RPMI8226 (cell line): Measurements from ENCODE around the gene BLID.

ENCODE experiments used
- DNase-seq: peaks from one replicate; pipeline ENCODE4 v3.0.0-alpha.2; 2015

The BLID gene

GRCh38 chr11:122138744-122139594, 23.0 kb upstream of the BLID start:
- DNase-seq, result no peak

DNA sequence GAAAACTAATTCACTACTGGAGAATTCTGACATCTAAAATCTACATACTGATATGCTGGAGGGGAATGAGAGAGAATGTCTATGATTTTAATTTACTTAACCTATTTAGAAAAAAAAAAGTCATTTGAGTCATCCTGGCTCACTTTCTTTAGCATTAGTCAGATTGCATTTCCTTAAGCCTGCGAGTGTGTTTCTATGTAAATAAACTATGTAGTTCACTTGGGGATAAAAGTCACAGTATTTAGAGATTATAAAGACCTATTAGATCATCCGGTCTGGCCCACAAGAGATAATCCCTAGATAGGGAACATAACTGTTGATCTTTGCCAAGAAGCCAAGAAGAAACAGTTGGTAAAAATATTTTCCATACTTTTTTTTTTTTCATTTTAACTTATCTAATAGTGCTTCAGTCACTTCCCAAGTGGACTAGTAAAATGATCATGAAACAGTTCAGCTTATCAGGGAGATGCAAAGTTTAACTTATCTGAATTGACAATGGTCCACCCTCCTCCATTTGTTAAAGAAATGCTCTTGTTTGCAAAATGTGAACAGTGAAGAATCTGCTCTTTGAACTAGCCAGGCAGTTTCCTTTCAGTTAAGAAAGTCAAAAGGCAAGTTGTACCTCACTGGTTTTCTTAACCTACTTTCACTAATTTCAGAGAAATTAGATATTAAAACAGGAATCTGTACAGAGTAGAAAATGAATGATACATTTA, 21.2 kb upstream of the BLID start:
- DNase-seq, result no peak

DNA sequence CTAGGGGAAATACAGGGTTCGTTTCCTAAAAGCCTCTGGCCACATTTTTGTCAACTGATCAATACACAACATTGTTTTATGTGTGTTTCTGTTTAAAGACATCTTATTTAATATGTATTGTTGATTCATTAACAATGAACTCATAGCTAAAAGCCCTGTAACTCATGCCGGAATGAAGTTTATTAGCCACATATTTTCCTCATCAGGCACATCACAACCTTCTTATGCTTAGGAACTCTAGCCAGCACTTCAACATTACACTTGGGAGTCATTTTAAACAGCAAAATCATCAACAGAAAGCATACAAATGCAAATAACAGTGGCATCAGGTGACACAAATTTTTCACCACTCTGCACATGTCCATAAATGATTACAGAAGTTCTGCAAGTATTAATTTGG, 15.1 kb upstream of the BLID start:
- DNase-seq, result no peak

DNA sequence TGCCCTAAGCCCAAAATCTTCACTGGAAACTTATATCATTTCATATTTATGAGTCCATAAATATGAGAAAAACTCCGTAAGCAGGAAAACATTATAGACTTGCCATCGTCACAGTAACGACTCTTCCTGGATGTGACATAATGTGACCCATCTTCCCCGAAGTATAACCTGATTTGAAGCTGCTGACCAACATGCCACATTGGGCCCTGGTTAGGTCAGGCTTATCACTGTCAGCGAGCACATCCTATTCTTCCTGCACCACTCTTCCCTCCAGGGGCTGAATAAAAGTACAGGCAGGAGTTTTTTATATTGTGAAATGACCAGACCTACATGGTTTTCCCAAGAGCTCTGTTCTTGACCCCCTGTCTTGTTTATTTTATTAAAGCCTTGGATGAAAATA, 12.1 kb upstream of the BLID start:
- no peak for DNase-seq

DNA sequence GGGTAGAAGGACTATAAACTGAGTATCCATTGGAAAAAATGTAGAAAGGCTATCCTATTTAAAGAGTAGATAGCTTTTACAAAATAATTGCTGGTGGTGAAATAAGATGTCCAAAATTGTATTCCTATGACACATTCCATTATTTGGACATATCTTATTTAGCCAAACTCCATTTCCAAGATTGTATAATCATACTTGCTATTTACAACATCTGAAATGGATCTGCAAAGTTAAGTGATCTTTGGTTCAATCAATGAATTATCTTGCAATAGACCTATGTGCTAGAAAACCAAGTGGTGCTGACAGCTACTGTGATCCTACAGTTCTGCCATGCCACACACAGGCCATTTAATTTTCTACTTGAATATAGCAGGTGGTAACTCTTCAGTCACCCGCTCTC, 11.0 kb upstream of the BLID start:
- DNase-seq, result no peak

GRCh38 chr11:122126024-122126688, 10.1 kb upstream of the BLID start:
- DNase-seq, result no peak

DNA sequence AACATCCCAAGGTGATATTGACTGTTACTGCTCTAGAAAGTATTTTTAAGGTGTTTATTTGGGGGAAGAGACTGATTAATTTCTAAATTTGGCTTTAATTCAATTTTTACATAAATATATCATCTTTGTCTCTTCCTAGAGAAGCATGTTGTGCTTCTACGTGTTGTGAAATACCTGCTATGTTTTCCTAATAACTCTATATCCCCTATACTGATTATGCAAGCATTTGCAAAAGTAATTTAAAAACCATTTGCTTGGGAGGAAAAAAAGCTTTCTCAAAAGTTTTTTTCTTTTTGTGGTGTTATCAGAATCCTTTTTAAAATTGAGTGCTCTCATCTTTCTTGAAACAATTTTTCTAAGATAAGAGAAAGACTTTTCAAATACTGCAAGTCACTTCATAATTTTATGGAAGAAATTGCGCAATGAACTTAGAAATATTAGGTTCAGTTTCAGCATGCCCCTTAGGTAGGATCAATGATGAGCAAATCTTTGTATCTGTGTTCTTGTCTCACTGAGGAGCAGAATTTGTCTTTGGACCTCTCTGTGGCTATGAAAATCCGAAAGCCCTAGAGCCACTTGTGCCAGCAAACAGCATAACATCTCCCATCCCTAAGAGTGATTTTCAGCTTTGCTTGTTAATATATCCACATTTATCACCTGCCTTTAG, 7.4 kb upstream of the BLID start:
- no peak for DNase-seq

DNA sequence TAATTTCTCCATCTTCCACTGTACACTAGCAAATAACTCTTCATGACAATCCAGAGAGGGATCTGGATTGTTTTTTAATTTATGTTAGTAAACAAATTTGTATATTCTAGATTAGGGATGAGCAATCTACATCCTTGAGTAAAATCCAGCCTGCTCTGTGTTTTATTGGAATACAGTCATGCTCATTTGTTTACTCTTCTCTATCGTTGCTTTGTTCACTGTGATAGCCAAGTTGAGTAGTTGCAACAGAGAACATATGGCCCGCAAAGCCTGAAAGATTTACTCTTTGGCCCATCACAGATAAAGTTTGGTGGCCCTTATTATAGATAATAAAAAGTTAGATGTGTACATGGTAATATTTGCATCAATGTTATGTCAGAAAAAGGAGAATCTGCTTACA, 6.2 kb upstream of the BLID start:
- DNase-seq, result no peak

- no peak for DNase-seq
These were observed 4.1 kb upstream of the BLID start for GRCh38 chr11:122120096-122120495.

DNA sequence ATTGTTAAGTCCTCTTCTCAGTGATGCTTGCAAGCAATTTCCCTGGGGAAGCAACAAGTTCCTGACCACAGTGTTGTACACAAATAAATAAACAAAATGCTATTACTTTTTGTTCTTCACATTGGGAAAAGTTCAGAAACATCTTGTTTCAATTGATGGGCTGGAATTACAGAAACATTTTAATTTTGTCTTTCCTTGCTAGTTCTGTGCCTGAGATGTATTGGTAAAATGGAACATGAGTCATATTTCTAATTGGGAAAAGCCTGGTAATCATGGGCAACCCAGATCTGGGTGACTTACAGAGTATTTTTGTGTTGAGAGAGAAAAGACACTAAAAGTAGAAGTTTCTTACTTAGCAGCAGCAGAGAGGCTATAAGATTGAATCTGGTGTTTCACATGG, 576 bp upstream of the BLID start:
- no peak for DNase-seq

GRCh38 chr11:122114976-122115375, 1.0 kb downstream of the BLID start:
- DNase-seq, result no peak

GRCh38 chr11:122113836-122114825, 1.9 kb downstream of the BLID start:
- DNase-seq, result no peak

- no peak for DNase-seq
These were observed 3.3 kb downstream of the BLID start for GRCh38 chr11:122112470-122113365.

DNA sequence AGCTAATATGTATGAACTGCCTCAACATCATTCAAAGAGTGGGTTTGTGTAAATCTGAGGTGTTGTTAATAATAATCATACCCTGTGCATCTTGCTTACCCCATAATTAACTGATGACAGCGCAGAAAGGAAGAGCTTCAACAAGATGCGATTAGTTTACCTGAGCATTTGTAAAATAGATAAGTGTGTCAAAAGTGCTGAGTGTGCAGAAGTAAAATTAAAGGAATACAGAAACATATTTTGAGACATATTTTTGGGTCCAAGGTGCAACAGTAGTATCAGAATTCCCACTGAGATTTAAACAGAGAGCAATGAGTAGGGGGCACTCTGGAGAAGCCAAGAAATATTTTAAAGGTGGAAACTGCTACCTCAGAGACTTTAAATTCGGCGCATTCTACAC, 6.1 kb downstream of the BLID start:
- no peak for DNase-seq

DNA sequence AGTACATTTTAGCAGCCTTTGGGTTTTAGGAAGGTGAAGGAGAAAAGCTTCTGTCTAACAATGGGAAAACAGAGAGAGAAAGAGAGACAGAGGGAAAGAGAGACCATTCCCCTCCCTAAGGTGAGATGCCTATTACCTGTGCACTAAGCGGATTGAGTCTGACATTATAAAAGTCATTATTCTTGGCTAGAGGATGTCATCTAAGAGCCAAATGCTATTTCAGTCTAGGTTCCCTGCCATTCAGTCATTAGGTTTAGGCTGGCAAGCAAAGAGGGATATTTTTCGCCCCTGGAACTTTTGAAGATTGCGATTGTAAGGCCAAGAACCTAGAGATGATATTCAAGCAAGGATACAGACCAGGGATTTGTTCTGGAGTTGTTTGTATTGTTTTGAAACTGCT, 7.2 kb downstream of the BLID start:
- no peak for DNase-seq

DNA sequence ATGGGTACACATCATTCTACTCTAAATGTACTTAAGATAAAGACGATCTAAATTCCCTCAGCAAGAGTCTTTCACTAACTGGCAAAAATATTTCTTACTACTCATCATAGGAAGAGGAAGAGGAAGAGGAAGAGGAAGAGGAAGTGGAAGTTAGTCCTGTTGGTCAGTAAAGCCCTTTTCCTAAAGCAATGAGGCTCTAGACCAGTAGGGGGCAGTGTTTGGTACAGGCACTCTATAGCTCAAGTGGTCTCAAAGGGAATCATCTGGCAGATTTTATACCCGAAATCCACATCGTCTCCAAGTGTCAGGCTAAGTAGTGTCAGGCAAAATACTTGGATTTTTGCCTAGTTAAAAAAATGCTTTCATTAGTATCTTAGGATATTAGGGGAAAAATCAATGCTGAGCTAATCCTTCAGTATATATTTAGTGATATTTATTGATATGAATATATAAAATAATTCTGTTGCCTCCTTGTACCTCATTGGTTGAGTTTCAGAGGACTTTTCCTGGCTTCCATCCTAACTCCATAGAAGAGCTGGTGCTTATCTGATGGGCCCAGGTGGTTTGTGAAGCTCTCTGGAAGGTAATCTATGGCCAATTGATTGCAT, 7.7 kb downstream of the BLID start:
- DNase-seq, result peak; percentile 12

DNA sequence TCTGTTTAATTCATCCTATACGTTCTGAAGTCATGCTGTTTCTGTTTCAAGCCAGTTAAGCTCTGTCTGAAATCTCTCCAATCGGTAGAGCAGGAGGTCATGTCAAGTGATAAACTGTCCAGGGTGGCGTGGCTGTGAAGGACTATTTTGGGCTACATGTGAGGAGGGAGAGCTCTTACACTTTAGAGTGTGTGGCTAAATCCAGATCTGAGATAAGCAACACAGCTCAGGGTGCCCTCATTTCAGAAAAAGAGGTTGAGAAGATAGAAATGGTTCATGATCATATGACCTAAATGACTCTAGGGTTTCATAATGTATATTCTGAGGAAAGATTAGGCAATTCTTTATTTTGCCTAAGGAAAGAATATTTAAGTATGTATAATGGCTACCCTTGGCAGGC, 8.4 kb downstream of the BLID start:
- no peak for DNase-seq

GRCh38 chr11:122107045-122107444, 9.0 kb downstream of the BLID start:
- no peak for DNase-seq

GRCh38 chr11:122105044-122105758, 10.8 kb downstream of the BLID start:
- DNase-seq, result no peak

DNA sequence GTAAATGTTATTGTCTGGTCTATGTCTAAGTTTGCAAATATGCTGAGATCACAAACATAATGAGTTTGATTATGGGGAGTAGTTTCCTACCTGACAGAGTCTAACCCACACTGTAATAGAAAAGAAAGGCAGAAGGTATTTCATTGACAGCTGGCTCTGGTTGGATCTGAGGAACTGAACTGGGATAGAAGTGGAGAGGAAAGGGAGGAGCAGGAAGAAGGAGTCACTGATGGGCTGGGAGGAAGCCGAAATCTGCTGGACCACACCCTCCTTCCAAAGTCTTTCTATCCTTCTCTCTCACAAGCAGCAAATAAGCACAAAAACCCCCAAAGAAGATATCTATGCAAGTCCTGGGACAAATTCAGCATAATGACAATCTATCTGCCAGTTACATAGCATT, 11.7 kb downstream of the BLID start:
- DNase-seq, result no peak
